Mucosa of rectum (tissue), 2 donors: ENCODE measurements around the gene GNG14.

Experiments used
- H3K27ac ChIP-seq, 2 donors: one replicate each; pipeline ENCODE4 v1.7.0; 2013; ENCODE audit warnings: inconsistent platforms in 2 of 2, low read depth in 2 of 2, low read length in 2 of 2
- H3K27me3 ChIP-seq, 2 donors: one replicate each; pipeline ENCODE4 v1.7.0; 2013; ENCODE audit warnings: low read length in 2 of 2; ENCODE audit not compliant: control insufficient read depth in 2 of 2, insufficient read depth in 2 of 2
- H3K36me3 ChIP-seq, 2 donors: one replicate each; pipeline ENCODE4 v1.7.0; 2013; ENCODE audit warnings: low read length in 2 of 2; ENCODE audit not compliant: control insufficient read depth in 2 of 2, insufficient read depth in 2 of 2
- H3K4me1 ChIP-seq, 2 donors: one replicate each; pipeline ENCODE4 v1.7.0; 2013; ENCODE audit warnings: low read length in 2 of 2, mild to moderate bottlenecking in 1 of 2; ENCODE audit not compliant: control insufficient read depth in 2 of 2, insufficient read depth in 2 of 2
- H3K4me3 ChIP-seq, 2 donors: one replicate each; pipeline ENCODE4 v1.7.0; 2013; ENCODE audit warnings: low read length in 2 of 2
- H3K9ac ChIP-seq, 2 donors: one replicate each; pipeline ENCODE4 v1.7.0; 2013; ENCODE audit warnings: low read length in 2 of 2, low read depth in 1 of 2, mild to moderate bottlenecking in 1 of 2
- H3K9me3 ChIP-seq, 2 donors: one replicate each; pipeline ENCODE4 v1.7.0; 2013; ENCODE audit warnings: low read length in 2 of 2; ENCODE audit not compliant: control insufficient read depth in 2 of 2
- donor health status: healthy.
- donor health status: Normal muscosa, but diverticular disease.

GNG14 gene

GRCh38 chr19:12666265-12667048, 21.3 kb upstream of the GNG14 start, which contains the start of the genes MAN2B1 and WDR83:
Gene MAN2B1 (minus strand): TSS chr19:12666742. CDS start chr19:12666701, 41 bp downstream.
Gene WDR83 (plus strand): TSS chr19:12666807. CDS start chr19:12669791, 2,984 bp downstream.
- H3K27ac ChIP-seq = peak within 1 kb of the TSS; percentile 31 to 64
- peaks cover 34 to 37% of the 10 kb centered on the region in 2 donors for H3K4me1 ChIP-seq
- H3K27me3 ChIP-seq = no peaks in the 10 kb centered on the region
- peaks cover 11 to 23% of the 10 kb centered on the region in 2 donors for H3K36me3 ChIP-seq
- H3K4me3 ChIP-seq = peak within 1 kb of the TSS; percentile 87 to 91
- peak within 1 kb of the TSS; percentile 73 to 81 for H3K9ac ChIP-seq
- no peaks in the 10 kb centered on the region for H3K9me3 ChIP-seq

GRCh38 chr19:12667731-12668302, 20.0 kb upstream of the GNG14 start:
- Histone ChIP-seq H3K27ac (no peak overlapping the region), H3K9me3 (no peaks in the 10 kb centered on the region), H3K4me1 (peaks cover 34 to 37% of the 10 kb centered on the region in 2 donors), H3K36me3 (peaks cover 13 to 26% of the 10 kb centered on the region in 2 donors), H3K9ac (no peak overlapping the region), H3K27me3 (no peaks in the 10 kb centered on the region), H3K4me3 (peak overlapping the region in 1 of 2 donors; percentile 99)

GRCh38 chr19:12668346-12668745, 19.5 kb upstream of the GNG14 start:
- Histone ChIP-seq H3K4me3 (peak overlapping the region; percentile 79 to 99), H3K4me1 (peaks cover 34 to 37% of the 10 kb centered on the region in 2 donors), H3K9ac (peak overlapping the region; percentile 68 to 86), H3K36me3 (peaks cover 13 to 26% of the 10 kb centered on the region in 2 donors), H3K27me3 (no peaks in the 10 kb centered on the region), H3K9me3 (no peaks in the 10 kb centered on the region), H3K27ac (peak overlapping the region in 1 of 2 donors; percentile 89)

- Histone ChIP-seq H3K4me3 (peak overlapping the region; percentile 79 to 99), H3K27ac (peak overlapping the region; percentile 89 to 95), H3K36me3 (peaks cover 13 to 23% of the 10 kb centered on the region in 2 donors), H3K27me3 (no peaks in the 10 kb centered on the region), H3K4me1 (peaks cover 34 to 37% of the 10 kb centered on the region in 2 donors), H3K9me3 (no peaks in the 10 kb centered on the region), H3K9ac (peak overlapping the region; percentile 68 to 86)
Measured at GRCh38 chr19:12668932-12669269, 18.9 kb upstream of the GNG14 start.

GRCh38 chr19:12669270-12670158, 18.3 kb upstream of the GNG14 start:
- peak overlapping the region; percentile 79 to 99 for H3K4me3 ChIP-seq
- no peaks in the 10 kb centered on the region for H3K9me3 ChIP-seq
- H3K36me3 ChIP-seq = peaks cover 19 to 27% of the 10 kb centered on the region in 2 donors
- H3K27ac ChIP-seq = peak overlapping the region; percentile 89 to 95
- peak overlapping the region; percentile 68 to 86 for H3K9ac ChIP-seq
- no peaks in the 10 kb centered on the region for H3K27me3 ChIP-seq
- peaks cover 34 to 37% of the 10 kb centered on the region in 2 donors for H3K4me1 ChIP-seq

GRCh38 chr19:12670159-12670928, 17.5 kb upstream of the GNG14 start:
- Histone ChIP-seq H3K9me3 (no peaks in the 10 kb centered on the region), H3K36me3 (peaks cover 20 to 26% of the 10 kb centered on the region in 2 donors), H3K27ac (peak overlapping the region; percentile 89 to 95), H3K27me3 (no peaks in the 10 kb centered on the region), H3K4me1 (peaks cover 33% of the 10 kb centered on the region in 2 donors), H3K4me3 (peak overlapping the region; percentile 79 to 99), H3K9ac (peak overlapping the region; percentile 68 to 86)

GRCh38 chr19:12672744-12673143, 15.1 kb upstream of the GNG14 start:
- peaks cover 36 to 49% of the 10 kb centered on the region in 2 donors for H3K36me3 ChIP-seq
- no peak overlapping the region for H3K4me3 ChIP-seq
- H3K9me3 ChIP-seq = no peaks in the 10 kb centered on the region
- H3K27ac ChIP-seq = no peak overlapping the region
- H3K4me1 ChIP-seq = peaks cover 16 to 17% of the 10 kb centered on the region in 2 donors
- no peak overlapping the region for H3K9ac ChIP-seq
- H3K27me3 ChIP-seq = no peaks in the 10 kb centered on the region

- Histone ChIP-seq H3K4me1 (peaks cover 3 to 5% of the 10 kb centered on the region in 2 donors), H3K9me3 (no peaks in the 10 kb centered on the region), H3K4me3 (no peak overlapping the region), H3K27me3 (no peaks in the 10 kb centered on the region), H3K27ac (no peak overlapping the region), H3K36me3 (peaks cover 53 to 60% of the 10 kb centered on the region in 2 donors), H3K9ac (no peak overlapping the region)
Measured at GRCh38 chr19:12675399-12675798, 12.4 kb upstream of the GNG14 start.

- Histone ChIP-seq H3K9me3 (no peaks in the 10 kb centered on the region), H3K4me3 (no peak overlapping the region), H3K27ac (no peak overlapping the region), H3K36me3 (peaks cover 53 to 60% of the 10 kb centered on the region in 2 donors), H3K27me3 (no peaks in the 10 kb centered on the region), H3K9ac (no peak overlapping the region), H3K4me1 (peaks cover 2 to 4% of the 10 kb centered on the region in 2 donors)
Measured at GRCh38 chr19:12675940-12676339, 11.9 kb upstream of the GNG14 start.
